BJ (cell line): ENCODE data around the gene BSPRY. TPM values are rescaled to one million over a fixed set of nuclear protein-coding genes. Genes with fewer than 3 reads are reported as not detected.

Experiments used
- CTCF ChIA-PET: fragments of 350-600 bp; formaldehyde crosslinking; extraction: SDS; loops from one replicate; lab custom pipeline; 2021; ENCODE audit warnings: antibody characterized with exemption, inconsistent platforms; lab: Yijun Ruan, JAX
- POLR2A ChIA-PET: fragments of 300-600 bp; sonication (Branson Sonifier 250); formaldehyde crosslinking; extraction: SDS; loops from one replicate; lab custom pipeline; 2021; ENCODE audit warnings: antibody characterized with exemption; lab: Charles Lee
- DNase-seq: peaks from one replicate; pipeline ENCODE4 v3.0.0-alpha.2; 2011; ENCODE audit warnings: low read depth
- H3K27me3 ChIP-seq: 2 replicates; pipeline ENCODE4 v1.6.0; 2011; ENCODE audit warnings: low read length; ENCODE audit not compliant: control insufficient read depth, insufficient read depth
- H3K36me3 ChIP-seq: 2 replicates; pipeline ENCODE4 v1.5.1; 2011; ENCODE audit warnings: low read length; ENCODE audit not compliant: control insufficient read depth, insufficient read depth
- H3K4me3 ChIP-seq: 2 replicates; pipeline ENCODE4 v1.5.1; 2011; ENCODE audit warnings: low read depth, mild to moderate bottlenecking, control low read depth, low read length
- CTCF ChIP-seq: IDR thresholded peaks from 2 replicates; pipeline ENCODE4 v1.5.1; 2011; ENCODE audit warnings: low read depth, mild to moderate bottlenecking, control low read depth, inconsistent platforms, low read length, moderate library complexity; ENCODE audit not compliant: insufficient read depth
- polyA plus RNA-seq: library from polyadenylated mRNA; depleted of rRNA; stranded (reverse); fragments of >200 nt; gene quantifications from 2 replicates; pipeline ENCODE4 v1.2.3, GENCODE V29; 2011

Gene BSPRY
- polyA plus RNA-seq, 1 experiment, result not detected

GRCh38 chr9:113352411-113352810, 3.1 kb downstream of the BSPRY start:
- no peak for TF ChIP-seq CTCF
- DNase-seq, result no peak
- POLR2A ChIA-PET, result no interaction called here
- H3K4me3 ChIP-seq, result no peak overlapping the region
- peaks cover 41% of the 10 kb centered on the region for H3K27me3 ChIP-seq
- no peaks in the 10 kb centered on the region for H3K36me3 ChIP-seq
- CTCF ChIA-PET, result interaction anchor here (0.6 kb wide), 1 partner anchor 16 kb away, joined by 3 read pairs; no protein-coding TSS in a partner anchor

DNA sequence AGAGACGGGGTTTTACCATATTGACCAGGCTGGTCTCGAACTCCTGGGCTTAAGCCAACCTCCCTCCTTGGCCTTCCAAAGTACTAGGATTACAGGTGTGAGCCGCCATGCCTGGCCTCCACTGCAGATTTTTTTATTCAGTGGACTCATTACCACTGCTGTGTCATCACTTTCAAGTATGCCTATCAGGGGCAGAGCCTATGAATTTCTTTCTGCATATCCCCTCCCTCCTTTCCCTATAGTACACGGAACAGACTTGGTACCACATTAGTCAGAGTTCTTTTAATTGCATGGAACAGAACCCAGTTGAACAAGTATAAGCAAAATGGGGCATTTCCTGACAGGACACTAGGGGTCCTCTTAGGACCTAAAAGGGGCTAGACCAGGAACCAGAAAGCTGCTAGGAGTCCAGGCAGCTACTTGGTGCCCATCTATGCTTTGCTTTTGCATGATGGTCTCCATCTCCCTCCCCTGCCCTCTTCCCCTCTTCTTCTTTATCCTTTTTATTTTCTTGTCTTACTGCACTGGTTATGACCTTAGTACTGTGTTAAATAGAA, 5.8 kb downstream of the BSPRY start:
- POLR2A ChIA-PET, result no interaction called here
- Histone ChIP-seq H3K27me3 (peaks cover 32% of the 10 kb centered on the region), H3K36me3 (no peaks in the 10 kb centered on the region), H3K4me3 (no peak overlapping the region)
- CTCF ChIA-PET, result interaction anchor here (0.5 to 0.8 kb wide), 3 partner anchors 11 to 1810 kb away, joined by 3 to 5 read pairs (median 4); no protein-coding TSS in a partner anchor
- DNase-seq, result no peak
- peak; percentile 14; the same call in 1 of the 2 replicates for TF ChIP-seq CTCF

GRCh38 chr9:113356686-113357292, 7.4 kb downstream of the BSPRY start:
- TF ChIP-seq CTCF, result no peak
- Histone ChIP-seq H3K4me3 (no peak overlapping the region), H3K27me3 (peaks cover 20% of the 10 kb centered on the region), H3K36me3 (no peaks in the 10 kb centered on the region)
- CTCF ChIA-PET, result interaction anchor here (0.6 to 1.4 kb wide), 2 partner anchors 9 to 16 kb away, joined by 3 to 5 read pairs; no protein-coding TSS in a partner anchor
- POLR2A ChIA-PET, result no interaction called here
- no peak for DNase-seq

DNA sequence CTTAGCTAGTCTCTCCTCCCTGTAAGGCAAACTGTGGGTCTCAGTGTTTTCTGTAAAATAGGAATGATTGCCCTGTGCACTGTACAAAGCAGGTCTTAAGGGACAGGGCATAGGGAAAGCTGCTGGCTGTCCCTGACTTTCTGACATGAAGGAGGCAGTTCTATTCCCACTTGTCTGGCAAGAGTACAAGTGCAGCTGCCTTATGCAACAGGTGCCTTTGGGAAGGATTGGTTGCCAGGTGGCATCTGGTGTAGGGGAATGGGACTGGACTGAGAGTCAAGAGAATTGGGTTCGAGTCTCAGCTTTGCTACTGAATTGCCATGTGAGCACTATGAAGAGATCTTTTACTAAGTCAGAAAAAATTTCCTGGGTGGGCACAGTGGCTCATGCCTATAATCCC, 10.0 kb downstream of the BSPRY start:
- POLR2A ChIA-PET, result no interaction called here
- no peak overlapping the region for H3K4me3 ChIP-seq
- no peaks in the 10 kb centered on the region for H3K36me3 ChIP-seq
- TF ChIP-seq CTCF, result no peak
- no peak for DNase-seq
- CTCF ChIA-PET, result interaction anchor here (1.0 to 2.5 kb wide), 3 partner anchors 9 to 48 kb away, joined by 3 to 5 read pairs (median 3); no protein-coding TSS in a partner anchor
- H3K27me3 ChIP-seq, result peaks cover 7% of the 10 kb centered on the region

DNA sequence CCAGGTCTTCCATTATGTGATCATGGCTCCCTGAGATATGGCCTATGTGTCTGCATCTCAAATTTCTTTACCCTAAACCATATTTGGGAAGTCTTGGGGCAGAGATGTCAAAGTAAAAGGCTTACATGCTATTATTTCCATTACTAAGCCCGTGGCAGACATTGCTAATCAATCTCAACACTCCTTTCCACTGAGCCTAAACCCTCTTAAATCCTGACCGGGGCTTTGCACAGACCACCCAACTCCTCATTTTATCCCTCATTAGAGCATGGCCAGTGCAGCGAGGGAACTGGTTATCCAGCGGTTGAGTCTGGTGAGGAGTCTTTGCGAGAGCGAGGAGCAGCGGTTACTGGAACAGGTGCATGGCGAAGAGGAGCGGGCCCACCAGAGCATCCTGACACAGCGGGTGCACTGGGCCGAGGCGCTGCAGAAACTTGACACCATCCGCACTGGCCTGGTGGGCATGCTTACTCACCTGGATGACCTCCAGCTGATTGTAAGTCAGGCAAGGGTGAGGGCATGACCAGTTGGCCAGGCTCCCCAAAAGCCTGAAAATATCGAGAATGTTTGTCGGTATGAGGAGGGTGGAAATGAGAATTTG, 11.0 kb downstream of the BSPRY start:
- H3K4me3 ChIP-seq, result no peak overlapping the region
- CTCF ChIA-PET, result interaction anchor here (1.2 kb wide), 1 partner anchor 48 kb away, joined by 3 read pairs; no protein-coding TSS in a partner anchor
- H3K27me3 ChIP-seq, result peaks cover 7% of the 10 kb centered on the region
- POLR2A ChIA-PET, result no interaction called here
- no peaks in the 10 kb centered on the region for H3K36me3 ChIP-seq
- DNase-seq, result no peak
- no peak for TF ChIP-seq CTCF
